ENCODE measurements around the gene PJA2. TPM values are rescaled to one million over a fixed set of nuclear protein-coding genes. Genes with fewer than 3 reads are reported as not detected.

The PJA2 gene
- total RNA-seq, 4 donors from 2014 or later: 28.8 to 75.5 (median 51.4) TPM

DNA sequence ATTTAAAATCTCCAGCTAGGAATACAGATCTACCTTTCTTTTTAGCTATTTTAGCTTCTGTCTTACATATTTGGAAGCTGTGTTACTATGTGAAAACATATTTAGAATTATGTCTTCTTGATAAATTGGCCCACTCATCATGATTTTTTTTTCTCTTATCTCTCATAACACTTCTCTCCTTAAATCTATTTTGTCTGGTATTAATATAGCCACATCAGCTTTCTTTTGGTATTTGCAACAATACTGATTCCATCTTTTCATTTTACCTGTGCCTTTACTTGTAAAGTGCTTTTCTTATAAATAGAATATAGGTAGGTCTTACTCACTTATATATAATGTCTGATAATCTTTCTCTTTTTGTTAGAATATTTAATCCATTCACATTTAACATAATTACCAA is 19.6 kb downstream of the PJA2 start:
- H3K9me3 ChIP-seq: no peaks in the 10 kb centered on the region
- H3K27ac ChIP-seq: no peak overlapping the region
- TF ChIP-seq, protein P1, sequence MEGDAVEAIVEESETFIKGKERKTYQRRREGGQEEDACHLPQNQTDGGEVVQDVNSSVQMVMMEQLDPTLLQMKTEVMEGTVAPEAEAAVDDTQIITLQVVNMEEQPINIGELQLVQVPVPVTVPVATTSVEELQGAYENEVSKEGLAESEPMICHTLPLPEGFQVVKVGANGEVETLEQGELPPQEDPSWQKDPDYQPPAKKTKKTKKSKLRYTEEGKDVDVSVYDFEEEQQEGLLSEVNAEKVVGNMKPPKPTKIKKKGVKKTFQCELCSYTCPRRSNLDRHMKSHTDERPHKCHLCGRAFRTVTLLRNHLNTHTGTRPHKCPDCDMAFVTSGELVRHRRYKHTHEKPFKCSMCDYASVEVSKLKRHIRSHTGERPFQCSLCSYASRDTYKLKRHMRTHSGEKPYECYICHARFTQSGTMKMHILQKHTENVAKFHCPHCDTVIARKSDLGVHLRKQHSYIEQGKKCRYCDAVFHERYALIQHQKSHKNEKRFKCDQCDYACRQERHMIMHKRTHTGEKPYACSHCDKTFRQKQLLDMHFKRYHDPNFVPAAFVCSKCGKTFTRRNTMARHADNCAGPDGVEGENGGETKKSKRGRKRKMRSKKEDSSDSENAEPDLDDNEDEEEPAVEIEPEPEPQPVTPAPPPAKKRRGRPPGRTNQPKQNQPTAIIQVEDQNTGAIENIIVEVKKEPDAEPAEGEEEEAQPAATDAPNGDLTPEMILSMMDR (IDR thresholded peaks at IDR 0.05): no peak
- TF ChIP-seq POLR2A (IDR thresholded peaks at IDR 0.05): no peak
- DNase-seq: no peak
- H3K36me3 ChIP-seq: no peaks in the 10 kb centered on the region
- no peak overlapping the region for H3K4me3 ChIP-seq
- H3K4me1 ChIP-seq: peaks cover 5 to 46% (median 22%) of the 10 kb centered on the region in 3 donors
- intact Hi-C loops (cut with DNase I): no loop called here
- H3K27me3 ChIP-seq: no peaks in the 10 kb centered on the region

DNA sequence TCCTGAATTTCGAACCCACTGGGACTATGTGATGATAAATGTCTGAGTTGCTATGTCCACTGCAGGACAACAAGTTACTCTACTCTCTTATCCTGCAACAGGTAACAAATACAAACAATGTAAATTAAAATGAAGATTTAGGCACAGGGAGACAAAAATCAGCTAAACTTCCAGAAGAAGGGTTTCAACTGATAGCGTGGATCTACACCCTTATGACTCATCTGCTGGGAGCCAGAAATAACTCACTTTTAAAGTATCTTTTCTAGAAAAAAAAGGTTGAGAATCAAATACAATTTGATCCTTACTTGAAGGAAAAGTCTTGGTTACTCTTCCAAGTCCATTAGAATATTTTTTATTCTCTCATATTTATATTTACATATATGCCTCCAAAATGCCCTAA is 21.4 kb downstream of the PJA2 start:
- intact Hi-C loops (cut with DNase I): no loop called here
- Histone ChIP-seq H3K27me3 (no peaks in the 10 kb centered on the region), H3K36me3 (peaks cover 0 to 2% (median 0%) of the 10 kb centered on the region in 3 donors), H3K27ac (no peak overlapping the region), H3K9me3 (no peaks in the 10 kb centered on the region), H3K4me1 (peaks cover 0 to 33% (median 18%) of the 10 kb centered on the region in 3 donors), H3K4me3 (no peak overlapping the region)
- 60 to 61% methylated on average over 2 of the region's 2 CpGs for WGBS, 2 donors
- DNase-seq: no peak
- TF ChIP-seq, protein P1 (IDR thresholded peaks at IDR 0.05): no peak
- TF ChIP-seq POLR2A (IDR thresholded peaks at IDR 0.05): no peak

- H3K4me3 ChIP-seq: no peak overlapping the region
- no peaks in the 10 kb centered on the region for H3K27me3 ChIP-seq
- TF ChIP-seq POLR2A (IDR thresholded peaks at IDR 0.05): no peak
- TF ChIP-seq, protein P1 (IDR thresholded peaks at IDR 0.05): no peak
- H3K9me3 ChIP-seq: no peaks in the 10 kb centered on the region
- intact Hi-C loops (cut with DNase I): no loop called here
- no peak for DNase-seq
- H3K4me1 ChIP-seq: peaks cover 0 to 33% (median 18%) of the 10 kb centered on the region in 3 donors
- H3K27ac ChIP-seq: no peak overlapping the region
- 32 to 43% methylated on average over 4 of the region's 4 CpGs for WGBS, 2 donors
- peaks cover 0 to 11% (median 0%) of the 10 kb centered on the region in 3 donors for H3K36me3 ChIP-seq
These were observed 22.3 kb downstream of the PJA2 start for GRCh38 chr5:109387408-109387974.

- peaks cover 0 to 15% (median 0%) of the 10 kb centered on the region in 3 donors for H3K4me1 ChIP-seq
- H3K27ac ChIP-seq: no peak overlapping the region
- intact Hi-C loops (cut with DNase I): no loop called here
- no peaks in the 10 kb centered on the region for H3K27me3 ChIP-seq
- DNase-seq: no peak
- TF ChIP-seq, protein P1 (IDR thresholded peaks at IDR 0.05): no peak
- no peak for TF ChIP-seq POLR2A (IDR thresholded peaks at IDR 0.05)
- no peak overlapping the region for H3K4me3 ChIP-seq
- H3K36me3 ChIP-seq: peaks cover 0 to 69% (median 11%) of the 10 kb centered on the region in 3 donors
- WGBS, 2 donors: 89 to 100% methylated on average over 2 of the region's 2 CpGs
- no peaks in the 10 kb centered on the region for H3K9me3 ChIP-seq
These were observed 31.7 kb downstream of the PJA2 start for GRCh38 chr5:109378095-109378494.

- H3K4me1 ChIP-seq: peaks cover 0 to 25% (median 0%) of the 10 kb centered on the region in 3 donors
- intact Hi-C loops (cut with DNase I): no loop called here
- TF ChIP-seq POLR2A (IDR thresholded peaks at IDR 0.05): no peak
- TF ChIP-seq, protein P1 (IDR thresholded peaks at IDR 0.05): no peak
- H3K9me3 ChIP-seq: no peaks in the 10 kb centered on the region
- DNase-seq: no peak
- no peak overlapping the region for H3K4me3 ChIP-seq
- H3K27ac ChIP-seq: no peak overlapping the region
- H3K36me3 ChIP-seq: peaks cover 0 to 40% (median 11%) of the 10 kb centered on the region in 3 donors
- H3K27me3 ChIP-seq: no peaks in the 10 kb centered on the region
These were observed 35.1 kb downstream of the PJA2 start for GRCh38 chr5:109374625-109375024.
